ENCODE data around the gene SPATA6L.

SPATA6L gene

GRCh38 chr9:4581861-4582565 lies 84.3 kb downstream of the SPATA6L start:
- DNase-seq, result no peak

- no peak for DNase-seq
Measured at GRCh38 chr9:4581035-4581760, 85.1 kb downstream of the SPATA6L start.

GRCh38 chr9:4579001-4579400 lies 87.3 kb downstream of the SPATA6L start:
- DNase-seq, result no peak

- no peak for DNase-seq
Measured at GRCh38 chr9:4576448-4576847, 89.8 kb downstream of the SPATA6L start.

GRCh38 chr9:4575997-4576396 lies 90.3 kb downstream of the SPATA6L start:
- no peak for DNase-seq

- DNase-seq, result no peak
Measured at GRCh38 chr9:4574657-4575243, 91.5 kb downstream of the SPATA6L start.

GRCh38 chr9:4573634-4574389 lies 92.5 kb downstream of the SPATA6L start:
- DNase-seq, result no peak

GRCh38 chr9:4573176-4573575 lies 93.1 kb downstream of the SPATA6L start:
- no peak for DNase-seq

GRCh38 chr9:4572184-4572826 lies 94.0 kb downstream of the SPATA6L start:
- no peak for DNase-seq

- no peak for DNase-seq
Measured at GRCh38 chr9:4569101-4569500, 97.2 kb downstream of the SPATA6L start.

GRCh38 chr9:4567601-4568000 lies 98.7 kb downstream of the SPATA6L start:
- no peak for DNase-seq

- no peak for DNase-seq
Measured at GRCh38 chr9:4566806-4567205, 99.5 kb downstream of the SPATA6L start.

GRCh38 chr9:4563105-4563504 lies 103.2 kb downstream of the SPATA6L start:
- no peak for DNase-seq

- DNase-seq, result no peak
Measured at GRCh38 chr9:4559261-4560182, 106.8 kb downstream of the SPATA6L start.

GRCh38 chr9:4558371-4558998 lies 107.8 kb downstream of the SPATA6L start:
- DNase-seq, result no peak

- DNase-seq, result no peak
Measured at GRCh38 chr9:4555236-4555635, 111.0 kb downstream of the SPATA6L start.

- DNase-seq, result no peak
Measured at GRCh38 chr9:4553951-4554381, 112.3 kb downstream of the SPATA6L start.

- no peak for DNase-seq
Measured at GRCh38 chr9:4550777-4551484, 115.3 kb downstream of the SPATA6L start.

- DNase-seq, result no peak
Measured at GRCh38 chr9:4549751-4550295, 116.5 kb downstream of the SPATA6L start.

All from CD4-positive, alpha-beta T cell treated with Interleukin-1 beta for 1 hour (primary cell).